HepG2 (cell line): Measurements from ENCODE around the gene ZNF655. TPM values are rescaled to one million over a fixed set of nuclear protein-coding genes. Genes with fewer than 3 reads are reported as not detected.
A peak's percentile ranks its signal among the peaks of the same experiment; 100 is the strongest.

Experiments used
- ATAC-seq: fragments of 200-7000 bp; cut with Tn5 transposase; 3 replicates; pipeline ENCODE4 v1.9.1; 2020; ENCODE audit warnings: mild to moderate bottlenecking, moderate library complexity
- BruUV-seq: library from RNA; stranded (reverse); fragments of 400-500 nt; replicated peaks from 2 replicates; lab custom pipeline; 2021; lab: Mats Ljungman, UMichigan
- CTCF ChIA-PET: fragments of 300-600 bp; formaldehyde crosslinking; extraction: SDS; loops from one replicate; lab custom pipeline; 2021; ENCODE audit warnings: low total read pairs, inconsistent platforms, low intra/inter-chr PET ratio; lab: Yijun Ruan, JAX
- POLR2A ChIA-PET: fragments of 350-600 bp; sonication (Branson Sonifier 250); formaldehyde crosslinking; loops from one replicate; lab custom pipeline; 2020; ENCODE audit warnings: antibody characterized with exemption, inconsistent platforms; lab: Yijun Ruan, JAX
- DNase-seq: peaks from one replicate; pipeline ENCODE4 v3.0.0-alpha.2; 2015; ENCODE audit warnings: low spot score
- FAIRE-seq: peaks from 3 replicates; lab custom pipeline; 2011; peaks lifted over from hg19 to GRCh38; lab: Jason Lieb, UNC
- H2AFZ ChIP-seq: one replicate; pipeline ENCODE4 v1.6.1; 2011; ENCODE audit warnings: low read length, inconsistent platforms
- H3K27ac ChIP-seq: fragments of 300-600 bp; 3 replicates; pipeline ENCODE4 v1.8.0; 2011; ENCODE audit warnings: mixed run types, mild to moderate bottlenecking, mixed read lengths, low read length, inconsistent platforms; ENCODE audit not compliant: insufficient read depth; ENCODE audit errors: extremely low read length
- H3K27me3 ChIP-seq, 2 experiments: fragments of 200-600 bp in 1 of 2; 2 replicates in 1 of 2; 3 replicates in 1 of 2; pipeline versions ENCODE4 v1.6.0 to v1.8.0; 2011; ENCODE audit warnings: low read length in 2 of 2, mild to moderate bottlenecking in 2 of 2, moderate library complexity in 2 of 2, inconsistent platforms in 1 of 2; ENCODE audit not compliant: insufficient read depth in 2 of 2, control insufficient read depth in 1 of 2
- H3K36me3 ChIP-seq, 2 experiments: fragments of 200-600 bp in 1 of 2; replicated peaks in 1 of 2; 2 replicates in 1 of 2; 3 replicates in 1 of 2; pipeline versions ENCODE4 v1.5.1 to v1.8.0; 2011; ENCODE audit warnings: low read length in 2 of 2, inconsistent platforms in 1 of 2; ENCODE audit not compliant: insufficient read depth in 2 of 2, control insufficient read depth in 1 of 2
- H3K4me1 ChIP-seq: 2 replicates; pipeline ENCODE4 v1.5.1; 2012; ENCODE audit warnings: low read length, inconsistent platforms; ENCODE audit not compliant: insufficient read depth
- H3K4me2 ChIP-seq: 2 replicates; pipeline ENCODE4 v1.6.0; 2011; ENCODE audit warnings: low read depth, low read length, inconsistent platforms
- H3K4me3 ChIP-seq, 3 experiments: fragments of 200-600 bp in 1 of 3; sonication (generic), shearing (Covaris generic) in 1 of 3; replicated peaks in 1 of 3; 2 replicates each; pipeline ENCODE4 v1.5.1; 2011 to 2016; ENCODE audit warnings: low read length in 3 of 3, inconsistent platforms in 2 of 3, low read depth in 2 of 3, mild to moderate bottlenecking in 2 of 3, control low read depth in 1 of 3, mixed read lengths in 1 of 3; ENCODE audit not compliant: insufficient read depth in 1 of 3
- H3K79me2 ChIP-seq: one replicate; pipeline ENCODE4 v1.6.1; 2011; ENCODE audit warnings: low read length, inconsistent platforms; ENCODE audit not compliant: insufficient read depth
- H3K9ac ChIP-seq: 2 replicates; pipeline ENCODE4 v1.6.0; 2011; ENCODE audit warnings: mild to moderate bottlenecking, low read depth, low read length, inconsistent platforms; ENCODE audit not compliant: insufficient read depth
- H3K9me3 ChIP-seq: 2 replicates; pipeline ENCODE4 v1.5.1; 2012; ENCODE audit warnings: mild to moderate bottlenecking, low read length
- H4K20me1 ChIP-seq: 2 replicates; pipeline ENCODE4 v1.6.0; 2011; ENCODE audit warnings: inconsistent platforms, mild to moderate bottlenecking, low read length, moderate library complexity; ENCODE audit not compliant: insufficient read depth
- DR1 ChIP-seq: sonication (generic); formaldehyde crosslinking; IDR thresholded peaks from 2 replicates; pipeline ENCODE4 v1.8.0; 2021; ENCODE audit warnings: mild to moderate bottlenecking, missing genetic modification reagents, inconsistent platforms
- HMG20A ChIP-seq: IDR thresholded peaks from 2 replicates; pipeline ENCODE4 v1.6.1; 2016; ENCODE audit warnings: borderline replicate concordance
- NFKB2 ChIP-seq: sonication (generic); formaldehyde crosslinking; IDR thresholded peaks from 2 replicates; pipeline ENCODE4 v1.4.0; 2020; ENCODE audit warnings: missing genetic modification reagents, borderline replicate concordance
- NR2F6 ChIP-seq, 2 experiments: IDR thresholded peaks; 2 replicates each; pipeline ENCODE4 v1.6.1; 2016; ENCODE audit warnings: antibody characterized with exemption in 1 of 2, mild to moderate bottlenecking in 1 of 2
- RAD21 ChIP-seq: fragments of 450-650 bp; formaldehyde crosslinking; IDR thresholded peaks from 2 replicates; pipeline ENCODE4 v1.5.0; 2020; ENCODE audit warnings: mild to moderate bottlenecking
- SMC3 ChIP-seq: IDR thresholded peaks from 2 replicates; pipeline ENCODE4 v1.6.1; 2011; ENCODE audit warnings: low read length, improper control_type of control experiment
- STAG1 ChIP-seq: sonication (generic); formaldehyde crosslinking; IDR thresholded peaks from 2 replicates; pipeline ENCODE4 v1.4.0; 2020; ENCODE audit warnings: missing genetic modification reagents
- ZNF547 ChIP-seq: sonication (generic); formaldehyde crosslinking; IDR thresholded peaks from 2 replicates; pipeline ENCODE4 v1.5.1; 2020; ENCODE audit warnings: mild to moderate bottlenecking, missing genetic modification reagents
- ZNF629 ChIP-seq: sonication (generic); formaldehyde crosslinking; conservative IDR thresholded peaks from 2 replicates; pipeline ENCODE4 v1.5.0; 2020; ENCODE audit warnings: missing genetic modification reagents
- ZNF781 ChIP-seq: sonication (generic); formaldehyde crosslinking; IDR thresholded peaks from 2 replicates; pipeline ENCODE4 v1.5.1; 2020; ENCODE audit warnings: borderline replicate concordance, mild to moderate bottlenecking, missing genetic modification reagents; ENCODE audit errors: not compliant biosample characterization
- WGBS: methylation state at CpG from one replicate; pipeline ENCODE4 v1.1.6; 2017; ENCODE audit warnings: low lambda C conversion rate; 5-methylcytosine and 5-hydroxymethylcytosine counted together
- in situ Hi-C: cut with HindIII; loops from 2 replicates; pipeline ENCODE4 v1.10.0; 2017; ENCODE audit warnings: low pct_unique_long_range_greater_than_20kb; ENCODE audit not compliant: extremely low pct_ligation_motif_present
- intact Hi-C: fragments of 100-400 bp; cut with micrococcal nuclease; formaldehyde crosslinking; loops from one replicate; pipeline ENCODE4 v1.10.0; 2022; ENCODE audit not compliant: unreplicated experiment
- polyA plus RNA-seq, 8 experiments: library from polyadenylated mRNA; depleted of rRNA in 3 of 8; stranded (reverse) in 7 of 8; unstranded in 1 of 8; fragments of >200 nt; fragmentation: Illumina TruSeq in 4 of 8; extraction: Trizol in 4 of 8; gene quantifications; 2 replicates each; pipeline versions ENCODE4 v1.2.1 to v1.2.3, GENCODE V29; 2011 to 2016; ENCODE audit warnings: low read depth in 4 of 8, missing spikeins in 1 of 8, mixed read lengths in 1 of 8; ENCODE audit not compliant: insufficient read depth in 1 of 8
- total RNA-seq, 5 experiments: library from RNA; depleted of rRNA; stranded (reverse); fragments of >200 nt; fragmentation: Illumina TruSeq; extraction: Trizol; gene quantifications; 2 replicates each; pipeline ENCODE4 v1.2.3, GENCODE V29; 2016; ENCODE audit warnings: low read depth in 1 of 5
- TF ChIP-seq, protein P1 (sequence below): sonication (generic); formaldehyde crosslinking; IDR thresholded peaks from 2 replicates; pipeline ENCODE4 v1.5.1; 2020; ENCODE audit warnings: mild to moderate bottlenecking, missing genetic modification reagents
- TF ChIP-seq, protein P2 (sequence below): sonication (generic); formaldehyde crosslinking; IDR thresholded peaks from 2 replicates; pipeline ENCODE4 v1.5.0; 2020; ENCODE audit warnings: missing genetic modification reagents
- TF ChIP-seq, protein P3 (sequence below): IDR thresholded peaks from 2 replicates; pipeline ENCODE4 v1.6.1; 2016
- TF ChIP-seq, protein P4 (sequence below): sonication (generic); formaldehyde crosslinking; IDR thresholded peaks from 2 replicates; pipeline ENCODE4 v1.5.0; 2020; ENCODE audit warnings: mild to moderate bottlenecking, missing genetic modification reagents, moderate library complexity

ZNF655 gene
- total and polyA plus RNA-seq, 2 of the 13 experiments (the other 11 are each of a cell fraction or from before 2014, with no cell fraction given): 53.4 to 75.6 TPM

DNA sequence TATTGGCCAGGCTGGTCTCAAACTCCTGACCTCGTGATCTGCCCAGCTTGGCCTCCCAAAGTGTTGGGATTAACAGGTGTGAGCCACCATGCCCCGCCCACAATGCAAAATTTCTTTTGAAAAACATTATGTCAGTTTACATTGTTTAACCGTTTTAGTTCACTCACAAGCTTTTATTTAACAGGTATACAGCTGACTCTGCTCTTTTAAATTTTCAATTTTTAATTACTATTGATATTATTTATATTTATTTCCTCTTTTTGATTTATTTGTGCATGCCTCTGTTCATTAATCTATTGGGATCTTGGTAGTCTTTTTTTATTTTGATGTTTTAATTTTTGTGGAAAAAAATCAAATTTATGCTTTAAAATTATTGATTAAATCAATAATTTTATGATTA, 37.0 kb upstream of the ZNF655 start (continued):
- TF ChIP-seq, protein P1, sequence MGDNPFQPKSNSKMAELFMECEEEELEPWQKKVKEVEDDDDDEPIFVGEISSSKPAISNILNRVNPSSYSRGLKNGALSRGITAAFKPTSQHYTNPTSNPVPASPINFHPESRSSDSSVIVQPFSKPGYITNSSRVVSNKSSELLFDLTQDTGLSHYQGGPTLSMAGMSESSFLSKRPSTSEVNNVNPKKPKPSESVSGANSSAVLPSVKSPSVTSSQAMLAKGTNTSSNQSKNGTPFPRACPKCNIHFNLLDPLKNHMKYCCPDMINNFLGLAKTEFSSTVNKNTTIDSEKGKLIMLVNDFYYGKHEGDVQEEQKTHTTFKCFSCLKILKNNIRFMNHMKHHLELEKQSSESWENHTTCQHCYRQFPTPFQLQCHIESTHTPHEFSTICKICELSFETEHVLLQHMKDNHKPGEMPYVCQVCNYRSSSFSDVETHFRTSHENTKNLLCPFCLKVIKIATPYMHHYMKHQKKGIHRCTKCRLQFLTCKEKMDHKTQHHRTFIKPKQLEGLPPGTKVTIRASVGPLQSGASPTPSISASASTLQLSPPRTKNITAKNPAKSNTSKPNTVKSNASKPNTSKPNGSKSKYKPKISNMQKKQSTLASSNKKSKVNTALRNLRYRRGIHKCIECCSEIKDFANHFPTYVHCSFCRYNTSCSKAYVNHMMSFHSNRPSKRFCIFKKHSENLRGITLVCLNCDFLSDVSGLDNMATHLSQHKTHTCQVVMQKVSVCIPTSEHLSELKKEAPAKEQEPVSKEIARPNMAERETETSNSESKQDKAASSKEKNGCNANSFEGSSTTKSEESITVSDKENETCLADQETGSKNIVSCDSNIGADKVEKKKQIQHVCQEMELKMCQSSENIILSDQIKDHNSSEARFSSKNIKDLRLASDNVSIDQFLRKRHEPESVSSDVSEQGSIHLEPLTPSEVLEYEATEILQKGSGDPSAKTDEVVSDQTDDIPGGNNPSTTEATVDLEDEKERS (CRISPR knock-in tag): no peak

DNA sequence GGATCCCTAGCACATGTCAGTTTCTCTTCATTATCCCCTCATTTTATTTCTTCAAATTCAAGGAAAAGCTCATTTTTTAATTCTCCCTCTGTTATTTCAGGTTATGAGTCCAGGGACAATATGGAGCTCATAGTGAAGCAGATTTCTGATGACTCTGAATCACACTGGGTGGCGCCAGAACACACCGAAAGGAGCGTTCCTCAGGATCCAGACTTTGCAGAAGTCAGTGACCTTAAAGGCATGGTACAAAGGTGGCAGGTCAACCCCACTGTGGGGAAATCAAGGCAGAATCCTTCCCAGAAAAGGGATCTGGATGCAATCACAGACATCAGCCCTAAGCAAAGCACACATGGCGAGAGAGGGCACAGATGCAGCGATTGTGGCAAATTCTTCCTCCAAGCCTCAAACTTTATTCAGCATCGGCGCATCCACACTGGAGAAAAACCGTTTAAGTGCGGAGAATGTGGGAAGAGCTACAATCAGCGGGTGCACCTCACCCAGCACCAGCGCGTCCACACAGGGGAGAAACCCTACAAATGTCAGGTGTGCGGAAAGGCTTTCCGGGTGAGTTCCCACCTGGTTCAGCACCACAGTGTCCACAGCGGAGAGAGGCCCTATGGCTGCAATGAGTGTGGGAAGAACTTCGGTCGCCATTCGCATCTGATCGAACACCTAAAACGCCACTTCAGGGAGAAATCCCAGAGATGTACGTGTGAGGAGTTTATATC, 32.6 kb upstream of the ZNF655 start:
- WGBS: 92% methylated on average over 21 of the region's 21 CpGs
- Histone ChIP-seq H3K4me3 (no peak overlapping the region), H3K27me3 (no peaks in the 10 kb centered on the region), H3K36me3 (peaks cover 11 to 46% of the 10 kb centered on the region in 2 experiments), H2AFZ (no peak overlapping the region), H3K27ac (no peak overlapping the region), H3K4me2 (no peak overlapping the region), H4K20me1 (no peaks in the 10 kb centered on the region), H3K79me2 (no peaks in the 10 kb centered on the region), H3K9me3 (no peaks in the 10 kb centered on the region), H3K9ac (no peak overlapping the region), H3K4me1 (no peaks in the 10 kb centered on the region)
- DNase-seq (no peak), ATAC-seq (peak; percentile 78), FAIRE-seq (no peak)
- in situ Hi-C loops: no loop called here
- intact Hi-C loops: loop anchor here (5.0 kb wide), 1 partner anchor 1189 kb away; no protein-coding TSS in a partner anchor
- ChIA-PET CTCF (interaction anchor here (0.8 to 1.3 kb wide), 2 partner anchors 76 to 464 kb away, joined by 3 to 4 read pairs; no protein-coding TSS in a partner anchor), POLR2A (interaction anchor here (0.9 kb wide), 1 partner anchor 33 kb away, joined by 3 read pairs; the partner anchor contains the start of gene ZNF655)
- no TSS peak for BruUV-seq
- TF ChIP-seq, protein P2, sequence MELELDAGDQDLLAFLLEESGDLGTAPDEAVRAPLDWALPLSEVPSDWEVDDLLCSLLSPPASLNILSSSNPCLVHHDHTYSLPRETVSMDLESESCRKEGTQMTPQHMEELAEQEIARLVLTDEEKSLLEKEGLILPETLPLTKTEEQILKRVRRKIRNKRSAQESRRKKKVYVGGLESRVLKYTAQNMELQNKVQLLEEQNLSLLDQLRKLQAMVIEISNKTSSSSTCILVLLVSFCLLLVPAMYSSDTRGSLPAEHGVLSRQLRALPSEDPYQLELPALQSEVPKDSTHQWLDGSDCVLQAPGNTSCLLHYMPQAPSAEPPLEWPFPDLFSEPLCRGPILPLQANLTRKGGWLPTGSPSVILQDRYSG (CRISPR knock-in tag): no peak
- no peak for TF ChIP-seq ZNF547 (CRISPR knock-in tag)
- peak; percentile 42; the same call in 1 of the 2 replicates for TF ChIP-seq SMC3
- no peak for TF ChIP-seq HMG20A (CRISPR knock-in tag)
- no peak for TF ChIP-seq DR1 (CRISPR knock-in tag)
- TF ChIP-seq RAD21 (CRISPR knock-in tag): 0 out of 2 replicates have a peak, but pooled peaks have one; percentile 29
- 0 out of 2 replicates have a peak, but pooled peaks have one; percentile 18 for TF ChIP-seq NR2F6 (IDR thresholded peaks at IDR 0.05)
- no peak for TF ChIP-seq NR2F6 (CRISPR knock-in tag; IDR thresholded peaks at IDR 0.05)
- no peak for TF ChIP-seq ZNF629 (CRISPR knock-in tag)
- TF ChIP-seq STAG1 (CRISPR knock-in tag): peak; percentile 79
- TF ChIP-seq, protein P3, sequence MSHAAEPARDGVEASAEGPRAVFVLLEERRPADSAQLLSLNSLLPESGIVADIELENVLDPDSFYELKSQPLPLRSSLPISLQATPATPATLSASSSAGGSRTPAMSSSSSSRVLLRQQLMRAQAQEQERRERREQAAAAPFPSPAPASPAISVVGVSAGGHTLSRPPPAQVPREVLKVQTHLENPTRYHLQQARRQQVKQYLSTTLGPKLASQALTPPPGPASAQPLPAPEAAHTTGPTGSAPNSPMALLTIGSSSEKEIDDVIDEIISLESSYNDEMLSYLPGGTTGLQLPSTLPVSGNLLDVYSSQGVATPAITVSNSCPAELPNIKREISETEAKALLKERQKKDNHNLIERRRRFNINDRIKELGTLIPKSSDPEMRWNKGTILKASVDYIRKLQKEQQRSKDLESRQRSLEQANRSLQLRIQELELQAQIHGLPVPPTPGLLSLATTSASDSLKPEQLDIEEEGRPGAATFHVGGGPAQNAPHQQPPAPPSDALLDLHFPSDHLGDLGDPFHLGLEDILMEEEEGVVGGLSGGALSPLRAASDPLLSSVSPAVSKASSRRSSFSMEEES (CRISPR knock-in tag): no peak
- no peak for TF ChIP-seq ZNF781
- no peak for TF ChIP-seq NFKB2
- TF ChIP-seq, protein P4, sequence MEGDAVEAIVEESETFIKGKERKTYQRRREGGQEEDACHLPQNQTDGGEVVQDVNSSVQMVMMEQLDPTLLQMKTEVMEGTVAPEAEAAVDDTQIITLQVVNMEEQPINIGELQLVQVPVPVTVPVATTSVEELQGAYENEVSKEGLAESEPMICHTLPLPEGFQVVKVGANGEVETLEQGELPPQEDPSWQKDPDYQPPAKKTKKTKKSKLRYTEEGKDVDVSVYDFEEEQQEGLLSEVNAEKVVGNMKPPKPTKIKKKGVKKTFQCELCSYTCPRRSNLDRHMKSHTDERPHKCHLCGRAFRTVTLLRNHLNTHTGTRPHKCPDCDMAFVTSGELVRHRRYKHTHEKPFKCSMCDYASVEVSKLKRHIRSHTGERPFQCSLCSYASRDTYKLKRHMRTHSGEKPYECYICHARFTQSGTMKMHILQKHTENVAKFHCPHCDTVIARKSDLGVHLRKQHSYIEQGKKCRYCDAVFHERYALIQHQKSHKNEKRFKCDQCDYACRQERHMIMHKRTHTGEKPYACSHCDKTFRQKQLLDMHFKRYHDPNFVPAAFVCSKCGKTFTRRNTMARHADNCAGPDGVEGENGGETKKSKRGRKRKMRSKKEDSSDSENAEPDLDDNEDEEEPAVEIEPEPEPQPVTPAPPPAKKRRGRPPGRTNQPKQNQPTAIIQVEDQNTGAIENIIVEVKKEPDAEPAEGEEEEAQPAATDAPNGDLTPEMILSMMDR (CRISPR knock-in tag): peak; percentile 71
